Breast epithelium (tissue), 4 donors: Measurements from ENCODE around the gene MCF2L2. TPM values are rescaled to one million over a fixed set of nuclear protein-coding genes. Genes with fewer than 3 reads are reported as not detected.
A peak's percentile ranks its signal among the peaks of the same experiment; 100 is the strongest.

Experiments used
- DNase-seq, 2 donors: peaks; one replicate each; pipeline ENCODE4 v3.0.0-alpha.2; 2019; ENCODE audit warnings: low spot score in 2 of 2
- H3K27ac ChIP-seq, 2 donors: fragments of 200-600 bp; sonication (generic) in 1 of 2; one replicate each; pipeline ENCODE4 v1.5.1; 2016 to 2019; ENCODE audit warnings: mild to moderate bottlenecking in 1 of 2
- H3K27me3 ChIP-seq, 2 donors: fragments of 200-600 bp; sonication (generic) in 1 of 2; one replicate each; pipeline versions ENCODE4 v1.5.1 to v1.6.0; 2017 to 2019; ENCODE audit warnings: control low read depth in 1 of 2, mild to moderate bottlenecking in 1 of 2
- H3K36me3 ChIP-seq: fragments of 200-600 bp; one replicate; pipeline ENCODE4 v1.5.1; 2019
- H3K4me1 ChIP-seq, 2 donors: fragments of 200-600 bp; sonication (generic); one replicate each; pipeline ENCODE4 v1.5.1; 2016 to 2019; ENCODE audit warnings: control low read depth in 1 of 2
- H3K4me3 ChIP-seq, 3 donors: fragments of 200-600 bp; sonication (generic); 1 replicate in 2 of 3; 2 replicates in 1 of 3; pipeline ENCODE4 v1.5.1; 2016 to 2019; ENCODE audit warnings: mild to moderate bottlenecking in 3 of 3, moderate library complexity in 2 of 3
- H3K9me3 ChIP-seq, 2 donors: fragments of 200-600 bp; sonication (generic) in 1 of 2; one replicate each; pipeline ENCODE4 v1.5.1; 2016 to 2019; ENCODE audit warnings: control low read depth in 1 of 2
- POLR2A ChIP-seq: fragments of 450-650 bp; IDR thresholded peaks from one replicate; pipeline ENCODE4 v1.6.1; 2016; ENCODE audit warnings: antibody characterized with exemption, mild to moderate bottlenecking, moderate library complexity
- POLR2AphosphoS5 ChIP-seq, 3 donors: sonication (generic); formaldehyde crosslinking; IDR thresholded peaks; one replicate each; pipeline ENCODE4 v1.6.1; 2017; ENCODE audit warnings: antibody characterized with exemption in 3 of 3
- intact Hi-C: fragments of 100-400 bp; cut with DNase I; formaldehyde crosslinking; loops from one replicate; pipeline ENCODE4 v1.15.1; 2023; ENCODE audit warnings: low total_unique reads
- total RNA-seq, 3 donors: library from RNA; depleted of rRNA; stranded (reverse); fragments of >200 nt; gene quantifications; one replicate each; pipeline ENCODE4 v1.1.0, GENCODE V29; 2016
- TF ChIP-seq, protein P1 (sequence below), 3 donors: fragments of 450-650 bp; IDR thresholded peaks; one replicate each; pipeline ENCODE4 v1.5.1; 2016 to 2017; ENCODE audit warnings: antibody characterized with exemption in 3 of 3, mild to moderate bottlenecking in 3 of 3, moderate library complexity in 3 of 3

Gene MCF2L2
- total RNA-seq, 3 donors from 2014 or later, result 0.64 to 1.5 (median 1.3) TPM

DNA sequence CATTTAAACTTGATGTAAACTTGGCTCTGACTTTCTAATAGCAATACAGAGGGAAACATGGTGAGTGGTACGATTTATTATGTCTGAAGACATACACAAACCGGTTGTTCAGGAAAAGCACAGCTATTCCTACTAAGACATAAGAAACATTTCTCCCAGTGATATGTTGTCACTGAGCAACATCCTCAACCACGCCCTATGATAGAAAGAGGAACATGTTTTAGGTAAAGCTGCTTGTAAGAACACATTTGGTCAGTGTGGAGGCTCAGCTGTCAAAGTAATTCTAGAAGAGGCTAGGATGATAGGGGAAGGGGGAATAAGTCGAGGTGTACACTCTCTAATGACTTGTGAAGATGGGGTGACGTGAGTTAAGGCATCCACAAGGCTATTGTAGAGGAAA lies 218.1 kb downstream of the MCF2L2 start:
- H3K4me3 ChIP-seq, result no peak overlapping the region
- H3K36me3 ChIP-seq, result no peaks in the 10 kb centered on the region
- no peaks in the 10 kb centered on the region for H3K27me3 ChIP-seq
- intact Hi-C loops, result no loop called here
- H3K9me3 ChIP-seq, result no peaks in the 10 kb centered on the region
- H3K4me1 ChIP-seq, result no peaks in the 10 kb centered on the region
- DNase-seq, result no peak
- peak overlapping the region in 1 of 2 donors; percentile 5 for H3K27ac ChIP-seq
- no peak for TF ChIP-seq POLR2A

GRCh38 chr3:183208800-183209199 lies 219.6 kb downstream of the MCF2L2 start:
- H3K9me3 ChIP-seq, result no peaks in the 10 kb centered on the region
- intact Hi-C loops, result no loop called here
- H3K4me3 ChIP-seq, result no peak overlapping the region
- no peaks in the 10 kb centered on the region for H3K27me3 ChIP-seq
- no peak overlapping the region for H3K27ac ChIP-seq
- TF ChIP-seq POLR2AphosphoS5 (IDR thresholded peaks at IDR 0.05), result no peak
- no peak for TF ChIP-seq POLR2A
- H3K36me3 ChIP-seq, result no peaks in the 10 kb centered on the region
- H3K4me1 ChIP-seq, result no peaks in the 10 kb centered on the region
- no peak for DNase-seq

DNA sequence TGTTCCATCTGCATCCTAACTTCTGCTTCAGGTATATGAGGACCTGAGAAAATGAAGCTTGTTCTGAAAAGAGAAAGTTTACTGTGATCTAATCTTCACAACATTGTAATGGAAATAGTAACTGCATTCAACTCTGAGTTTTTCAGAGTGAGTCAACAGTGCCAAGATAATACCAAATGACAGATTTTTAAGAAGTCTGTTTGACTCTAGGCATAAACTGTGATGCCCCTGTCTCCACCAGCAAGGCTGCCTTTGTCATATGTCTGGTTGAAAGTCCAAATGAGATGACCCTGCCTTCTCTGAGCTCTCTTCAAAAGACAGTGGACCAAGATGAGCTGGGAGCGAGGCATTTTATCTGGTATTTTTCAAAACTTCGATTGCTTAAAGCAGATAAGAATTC lies 220.2 kb downstream of the MCF2L2 start:
- DNase-seq, result no peak
- no peaks in the 10 kb centered on the region for H3K27me3 ChIP-seq
- no peak overlapping the region for H3K4me3 ChIP-seq
- H3K4me1 ChIP-seq, result no peaks in the 10 kb centered on the region
- no peak overlapping the region for H3K27ac ChIP-seq
- intact Hi-C loops, result no loop called here
- TF ChIP-seq, protein P1, sequence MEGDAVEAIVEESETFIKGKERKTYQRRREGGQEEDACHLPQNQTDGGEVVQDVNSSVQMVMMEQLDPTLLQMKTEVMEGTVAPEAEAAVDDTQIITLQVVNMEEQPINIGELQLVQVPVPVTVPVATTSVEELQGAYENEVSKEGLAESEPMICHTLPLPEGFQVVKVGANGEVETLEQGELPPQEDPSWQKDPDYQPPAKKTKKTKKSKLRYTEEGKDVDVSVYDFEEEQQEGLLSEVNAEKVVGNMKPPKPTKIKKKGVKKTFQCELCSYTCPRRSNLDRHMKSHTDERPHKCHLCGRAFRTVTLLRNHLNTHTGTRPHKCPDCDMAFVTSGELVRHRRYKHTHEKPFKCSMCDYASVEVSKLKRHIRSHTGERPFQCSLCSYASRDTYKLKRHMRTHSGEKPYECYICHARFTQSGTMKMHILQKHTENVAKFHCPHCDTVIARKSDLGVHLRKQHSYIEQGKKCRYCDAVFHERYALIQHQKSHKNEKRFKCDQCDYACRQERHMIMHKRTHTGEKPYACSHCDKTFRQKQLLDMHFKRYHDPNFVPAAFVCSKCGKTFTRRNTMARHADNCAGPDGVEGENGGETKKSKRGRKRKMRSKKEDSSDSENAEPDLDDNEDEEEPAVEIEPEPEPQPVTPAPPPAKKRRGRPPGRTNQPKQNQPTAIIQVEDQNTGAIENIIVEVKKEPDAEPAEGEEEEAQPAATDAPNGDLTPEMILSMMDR (IDR thresholded peaks at IDR 0.05), result no peak
- TF ChIP-seq POLR2A (no peak), POLR2AphosphoS5 (IDR thresholded peaks at IDR 0.05) (no peak)
- H3K9me3 ChIP-seq, result no peaks in the 10 kb centered on the region
- no peaks in the 10 kb centered on the region for H3K36me3 ChIP-seq

DNA sequence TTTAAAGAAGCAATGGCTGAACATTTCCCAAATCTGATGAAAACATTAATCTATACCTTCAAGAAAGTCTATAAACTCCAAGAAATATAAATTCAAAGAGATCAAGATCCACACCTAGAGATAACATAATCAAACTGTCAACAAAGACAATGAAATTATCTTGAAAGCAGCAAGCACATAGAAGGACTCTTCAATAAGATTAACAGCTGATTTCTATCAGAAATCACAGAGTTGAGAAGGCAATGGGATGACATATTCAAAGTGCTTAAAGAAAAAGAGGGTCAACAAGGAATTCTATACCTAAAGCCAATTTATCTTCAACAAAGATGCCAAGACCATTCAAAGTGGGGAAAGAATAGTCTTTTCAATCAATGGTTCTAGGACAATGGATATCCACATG lies 224.7 kb downstream of the MCF2L2 start:
- no peaks in the 10 kb centered on the region for H3K9me3 ChIP-seq
- H3K27me3 ChIP-seq, result no peaks in the 10 kb centered on the region
- no peak for DNase-seq
- H3K27ac ChIP-seq, result no peak overlapping the region
- H3K4me1 ChIP-seq, result no peaks in the 10 kb centered on the region
- H3K36me3 ChIP-seq, result no peaks in the 10 kb centered on the region
- TF ChIP-seq, protein P1 (IDR thresholded peaks at IDR 0.05), result no peak
- TF ChIP-seq POLR2AphosphoS5 (IDR thresholded peaks at IDR 0.05) (no peak), POLR2A (no peak)
- H3K4me3 ChIP-seq, result no peak overlapping the region
- intact Hi-C loops, result no loop called here

- Histone ChIP-seq H3K9me3 (no peaks in the 10 kb centered on the region), H3K4me1 (no peaks in the 10 kb centered on the region), H3K27ac (no peak overlapping the region), H3K36me3 (no peaks in the 10 kb centered on the region), H3K4me3 (no peak overlapping the region), H3K27me3 (no peaks in the 10 kb centered on the region)
- TF ChIP-seq POLR2AphosphoS5 (IDR thresholded peaks at IDR 0.05) (no peak), POLR2A (no peak)
- TF ChIP-seq, protein P1 (IDR thresholded peaks at IDR 0.05), result no peak
- intact Hi-C loops, result no loop called here
- DNase-seq, result no peak
Measured at GRCh38 chr3:183202004-183202722, 226.3 kb downstream of the MCF2L2 start.

DNA sequence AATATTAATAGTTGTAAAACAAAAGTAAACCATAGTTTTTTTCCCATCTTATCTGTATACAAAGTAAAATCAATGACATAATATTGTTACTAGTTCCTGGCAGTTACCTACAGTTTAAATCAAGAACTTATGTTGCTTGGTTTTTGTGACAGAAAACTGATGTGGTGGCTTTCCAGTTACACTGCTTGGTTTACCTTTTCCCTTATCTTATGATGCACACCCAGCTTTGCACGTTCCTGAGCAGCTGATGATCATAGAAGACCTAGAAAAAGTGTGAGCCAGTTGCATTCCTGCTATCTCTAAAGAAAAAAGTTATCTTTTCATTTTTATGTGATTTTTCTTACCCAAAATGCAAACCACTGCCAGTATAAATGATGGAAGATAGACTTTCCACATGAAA lies 229.5 kb downstream of the MCF2L2 start:
- H3K4me3 ChIP-seq, result no peak overlapping the region
- H3K27ac ChIP-seq, result no peak overlapping the region
- H3K27me3 ChIP-seq, result no peaks in the 10 kb centered on the region
- H3K36me3 ChIP-seq, result no peaks in the 10 kb centered on the region
- H3K9me3 ChIP-seq, result no peaks in the 10 kb centered on the region
- intact Hi-C loops, result no loop called here
- no peaks in the 10 kb centered on the region for H3K4me1 ChIP-seq
- no peak for TF ChIP-seq POLR2AphosphoS5 (IDR thresholded peaks at IDR 0.05)
- TF ChIP-seq, protein P1 (IDR thresholded peaks at IDR 0.05), result no peak
- TF ChIP-seq POLR2A, result no peak
- DNase-seq, result no peak
